ENCODE results near the gene RYR3. TPM values are rescaled to one million over a fixed set of nuclear protein-coding genes. Genes with fewer than 3 reads are reported as not detected.

The RYR3 gene
- total and polyA plus RNA-seq, 5 donors = 0.06 to 0.28 (median 0.09) TPM

DNA sequence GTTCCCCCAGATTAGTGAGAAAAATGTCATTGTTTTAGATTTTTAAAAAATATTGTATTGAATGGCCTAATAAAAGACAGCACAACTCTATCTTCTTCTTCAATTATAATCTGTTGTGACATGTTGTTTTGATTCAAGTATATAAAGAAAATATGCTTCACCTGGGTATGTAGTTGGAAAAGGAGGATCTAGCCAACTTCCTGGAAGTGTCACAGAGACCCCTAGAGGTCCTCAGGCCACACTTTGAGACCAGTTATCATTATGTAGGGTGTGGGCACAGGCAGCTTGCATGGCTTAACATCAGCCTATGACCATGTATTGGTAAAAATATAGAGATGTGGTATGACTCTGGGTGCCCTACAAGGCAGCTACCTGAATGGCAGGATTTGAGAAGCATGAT is 14.7 kb upstream of the RYR3 start:
- no peak overlapping the region for H3K27ac ChIP-seq (ENCODE audit: low read length)
- intact Hi-C loops (cut with DNase I) = loop anchor here in 1 of 4 donors (10.0 kb wide), 1 partner anchor 409 kb away; no protein-coding TSS in a partner anchor
- H3K27me3 ChIP-seq (ENCODE audit: control insufficient read depth, insufficient read depth) = no peaks in the 10 kb centered on the region
- no peak overlapping the region for H3K4me3 ChIP-seq (ENCODE audit: low read length)
- H3K9me3 ChIP-seq (ENCODE audit: control insufficient read depth, low read length) = no peaks in the 10 kb centered on the region
- no peak for ATAC-seq
- no peak for DNase-seq
- no peaks in the 10 kb centered on the region for H3K4me1 ChIP-seq (ENCODE audit: control insufficient read depth, insufficient read depth, low read length)

DNA sequence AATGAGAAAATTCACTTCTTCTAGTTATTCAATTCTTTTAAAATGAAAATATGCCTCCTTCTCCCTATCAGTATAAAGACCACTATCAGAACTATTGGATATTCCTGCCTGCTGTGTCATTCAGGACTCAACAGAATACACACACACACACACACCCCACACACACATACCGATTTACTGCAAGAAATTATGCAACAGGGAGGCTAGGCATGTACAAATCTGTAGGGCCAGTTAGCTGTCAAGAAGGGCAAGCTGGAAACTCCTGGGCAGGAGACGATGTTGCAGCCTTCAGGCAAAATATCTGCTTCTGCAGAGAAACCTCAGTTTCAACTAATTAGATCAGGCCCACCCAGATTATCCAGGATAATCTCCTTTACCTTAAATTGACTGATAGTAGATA is 13.9 kb upstream of the RYR3 start:
- intact Hi-C loops (cut with DNase I) = loop anchor here in 1 of 4 donors (10.0 kb wide), 1 partner anchor 408 kb away; no protein-coding TSS in a partner anchor
- H3K27me3 ChIP-seq (ENCODE audit: control insufficient read depth, insufficient read depth) = no peaks in the 10 kb centered on the region
- ATAC-seq (no peak), DNase-seq (no peak)
- no peak overlapping the region for H3K27ac ChIP-seq (ENCODE audit: low read length)
- no peaks in the 10 kb centered on the region for H3K9me3 ChIP-seq (ENCODE audit: control insufficient read depth, low read length)
- 74% methylated on average over 2 of the region's 2 CpGs for WGBS
- H3K4me3 ChIP-seq (ENCODE audit: low read length) = no peak overlapping the region
- H3K4me1 ChIP-seq (ENCODE audit: control insufficient read depth, insufficient read depth, low read length) = no peaks in the 10 kb centered on the region

DNA sequence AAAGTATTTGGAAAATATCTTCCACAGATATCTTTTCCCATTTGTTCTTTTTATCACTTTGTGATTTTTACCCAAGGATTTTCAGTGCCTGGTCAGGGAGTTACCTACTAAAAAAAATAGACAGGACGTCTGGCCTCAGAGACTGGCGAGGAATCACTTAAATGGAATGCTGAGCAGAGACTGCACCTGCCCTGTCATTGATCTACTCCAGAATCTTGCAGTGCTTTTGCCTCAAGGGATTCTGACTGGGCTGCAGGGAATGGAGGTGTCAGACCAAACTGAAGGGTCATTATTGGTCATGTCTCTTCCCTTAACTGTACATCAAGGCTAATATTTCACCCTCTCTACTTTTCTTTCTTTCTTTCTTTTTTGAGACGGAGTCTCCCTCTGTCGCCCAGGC is 12.1 kb upstream of the RYR3 start:
- no peak overlapping the region for H3K27ac ChIP-seq (ENCODE audit: low read length)
- DNase-seq = no peak
- no peaks in the 10 kb centered on the region for H3K27me3 ChIP-seq (ENCODE audit: control insufficient read depth, insufficient read depth)
- no peaks in the 10 kb centered on the region for H3K9me3 ChIP-seq (ENCODE audit: control insufficient read depth, low read length)
- intact Hi-C loops (cut with DNase I) = loop anchor here in 1 of 4 donors (10.0 kb wide), 1 partner anchor 406 kb away; no protein-coding TSS in a partner anchor
- ATAC-seq = no peak
- WGBS = 80% methylated on average over 4 of the region's 4 CpGs
- H3K4me1 ChIP-seq (ENCODE audit: control insufficient read depth, insufficient read depth, low read length) = no peaks in the 10 kb centered on the region
- no peak overlapping the region for H3K4me3 ChIP-seq (ENCODE audit: low read length)

GRCh38 chr15:33304924-33305323 is 5.8 kb upstream of the RYR3 start:
- Histone ChIP-seq H3K27ac (ENCODE audit: low read length) (no peak overlapping the region), H3K4me3 (ENCODE audit: low read length) (no peak overlapping the region), H3K4me1 (ENCODE audit: control insufficient read depth, insufficient read depth, low read length) (no peaks in the 10 kb centered on the region), H3K9me3 (ENCODE audit: control insufficient read depth, low read length) (no peaks in the 10 kb centered on the region), H3K27me3 (ENCODE audit: control insufficient read depth, insufficient read depth) (no peaks in the 10 kb centered on the region)
- DNase-seq = no peak
- intact Hi-C loops (cut with DNase I) = no loop called here
- 70% methylated on average over 5 of the region's 5 CpGs for WGBS
- no peak for ATAC-seq

DNA sequence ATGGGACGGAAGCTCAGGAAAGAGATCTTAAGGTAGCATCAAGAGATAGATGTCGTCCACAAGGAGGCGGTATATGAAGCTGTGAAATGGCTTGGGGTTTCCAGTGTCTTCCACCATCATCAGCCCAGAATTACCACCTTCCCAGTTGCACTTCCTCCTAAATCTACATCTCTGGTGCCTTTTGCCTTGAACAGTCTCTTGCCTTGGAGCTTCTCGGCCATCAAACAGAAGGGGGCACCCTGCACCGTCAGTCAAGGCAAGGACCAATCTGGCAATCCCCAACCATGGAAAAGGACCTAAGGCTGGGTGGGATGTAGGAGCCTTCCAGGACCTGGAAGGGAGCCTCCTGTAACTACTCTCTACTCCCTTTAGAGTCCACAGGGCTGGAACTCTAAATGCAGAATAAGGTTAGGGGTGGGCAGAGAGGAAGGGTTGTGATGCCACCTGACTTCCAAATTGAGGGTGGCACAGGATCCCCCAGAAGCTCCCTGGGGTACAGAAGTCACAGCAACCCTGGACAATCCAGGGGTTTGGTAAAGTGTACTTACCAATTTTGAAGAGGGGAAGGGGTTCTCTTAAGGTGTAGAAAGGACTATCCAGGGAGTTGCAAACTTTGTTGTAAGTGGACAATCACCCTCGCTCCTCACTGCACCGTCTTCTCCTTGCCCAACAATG is 1.0 kb upstream of the RYR3 start:
- Histone ChIP-seq H3K9me3 (ENCODE audit: control insufficient read depth, low read length) (no peaks in the 10 kb centered on the region), H3K27ac (ENCODE audit: low read length) (no peak overlapping the region), H3K4me3 (ENCODE audit: low read length) (no peak overlapping the region), H3K4me1 (ENCODE audit: control insufficient read depth, insufficient read depth, low read length) (no peaks in the 10 kb centered on the region), H3K27me3 (ENCODE audit: control insufficient read depth, insufficient read depth) (peaks cover 3% of the 10 kb centered on the region)
- intact Hi-C loops (cut with DNase I) = no loop called here
- peak in 1 of 2 donors; percentile 51 for ATAC-seq
- no peak for DNase-seq
- 43% methylated on average over 7 of the region's 7 CpGs for WGBS

DNA sequence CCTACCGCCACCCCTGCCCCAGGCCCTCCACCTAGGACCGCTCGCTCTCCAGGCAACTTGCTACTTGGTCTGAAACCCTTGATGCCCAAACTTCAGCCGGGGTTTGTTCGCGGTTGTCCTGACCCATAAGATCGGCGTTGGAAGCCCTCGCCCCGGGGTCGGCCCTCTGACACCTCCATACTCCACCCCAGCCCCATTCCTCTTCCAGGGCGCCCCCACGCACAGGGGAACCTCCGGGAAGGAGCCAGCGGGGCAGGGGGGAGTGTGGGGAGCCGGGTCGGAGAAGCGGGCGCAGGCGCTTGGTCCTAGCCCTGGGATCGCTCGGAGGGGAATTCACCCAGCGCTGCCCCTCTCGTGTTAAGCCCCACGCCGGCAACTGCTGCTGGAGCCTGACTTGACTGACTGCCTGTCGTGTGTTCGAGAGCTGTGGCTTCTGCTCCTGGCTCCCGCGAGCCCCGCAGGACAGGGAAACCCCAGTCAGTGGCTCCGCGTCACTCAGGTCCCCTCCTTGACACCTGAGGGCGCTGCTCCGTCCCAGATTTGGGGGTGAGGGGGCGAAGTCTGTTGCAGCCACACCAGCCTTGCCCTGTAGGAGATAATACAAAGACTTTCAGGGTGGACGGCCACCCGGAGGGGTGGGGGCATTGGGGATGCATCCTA is 675 bp downstream of the RYR3 start:
- Histone ChIP-seq H3K27me3 (ENCODE audit: control insufficient read depth, insufficient read depth) (peaks cover 3% of the 10 kb centered on the region), H3K27ac (ENCODE audit: low read length) (no peak overlapping the region), H3K4me1 (ENCODE audit: control insufficient read depth, insufficient read depth, low read length) (no peaks in the 10 kb centered on the region), H3K4me3 (ENCODE audit: low read length) (peak overlapping the region; percentile 18), H3K9me3 (ENCODE audit: control insufficient read depth, low read length) (no peaks in the 10 kb centered on the region)
- 2% methylated on average over 38 of the region's 38 CpGs for WGBS
- intact Hi-C loops (cut with DNase I) = no loop called here
- ATAC-seq (peak in 1 of 2 donors; percentile 28), DNase-seq (no peak)

DNA sequence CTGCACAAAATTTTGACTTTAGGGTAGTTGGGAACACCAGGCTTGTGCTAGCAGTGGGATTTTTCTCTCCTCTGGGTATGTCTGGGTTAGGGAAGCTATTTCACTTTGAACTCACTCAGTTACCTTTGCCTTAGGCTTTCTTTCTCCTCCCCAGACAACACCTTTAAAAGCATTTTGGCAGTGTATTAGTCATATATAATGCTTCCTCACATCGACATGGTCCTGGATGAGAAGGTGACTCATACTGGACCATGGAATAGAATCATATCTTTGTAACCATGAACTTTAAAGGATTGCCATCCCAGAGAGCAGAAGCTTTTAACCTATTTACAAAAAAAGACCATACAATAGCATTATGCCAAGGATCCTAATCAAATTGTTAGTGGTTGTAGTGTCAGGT is 2.7 kb downstream of the RYR3 start:
- Histone ChIP-seq H3K9me3 (ENCODE audit: control insufficient read depth, low read length) (no peaks in the 10 kb centered on the region), H3K4me1 (ENCODE audit: control insufficient read depth, insufficient read depth, low read length) (no peaks in the 10 kb centered on the region), H3K27me3 (ENCODE audit: control insufficient read depth, insufficient read depth) (peaks cover 3% of the 10 kb centered on the region), H3K27ac (ENCODE audit: low read length) (no peak overlapping the region), H3K4me3 (ENCODE audit: low read length) (no peak overlapping the region)
- ATAC-seq (no peak), DNase-seq (no peak)
- intact Hi-C loops (cut with DNase I) = no loop called here
- WGBS = 72% methylated on average over 1 of the region's 1 CpG

DNA sequence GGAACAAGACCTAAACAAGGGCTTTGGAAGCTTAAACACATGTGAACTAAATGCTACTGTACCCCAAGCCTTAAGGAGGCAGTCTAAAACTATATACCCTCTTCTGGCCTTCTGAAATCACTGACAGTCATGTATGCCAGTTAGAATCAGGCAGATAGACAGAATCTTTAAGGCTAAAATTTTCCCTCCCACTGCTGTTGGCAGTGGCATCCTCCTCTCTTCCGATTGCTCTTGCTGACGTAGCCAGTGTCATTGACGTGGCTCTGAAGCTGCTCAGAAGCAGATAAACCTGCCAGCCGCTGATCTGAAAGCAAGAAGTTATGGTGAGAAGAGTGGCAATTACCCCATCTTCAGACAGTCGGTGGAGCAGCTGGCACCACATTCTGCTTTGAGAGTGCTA is 3.3 kb downstream of the RYR3 start:
- Histone ChIP-seq H3K27me3 (ENCODE audit: control insufficient read depth, insufficient read depth) (peaks cover 3% of the 10 kb centered on the region), H3K9me3 (ENCODE audit: control insufficient read depth, low read length) (no peaks in the 10 kb centered on the region), H3K4me3 (ENCODE audit: low read length) (no peak overlapping the region), H3K4me1 (ENCODE audit: control insufficient read depth, insufficient read depth, low read length) (no peaks in the 10 kb centered on the region), H3K27ac (ENCODE audit: low read length) (no peak overlapping the region)
- intact Hi-C loops (cut with DNase I) = no loop called here
- ATAC-seq (no peak), DNase-seq (no peak)
- 51% methylated on average over 5 of the region's 5 CpGs for WGBS

- Histone ChIP-seq H3K4me3 (ENCODE audit: low read length) (no peak overlapping the region), H3K9me3 (ENCODE audit: control insufficient read depth, low read length) (no peaks in the 10 kb centered on the region), H3K4me1 (ENCODE audit: control insufficient read depth, insufficient read depth, low read length) (no peaks in the 10 kb centered on the region), H3K27ac (ENCODE audit: low read length) (no peak overlapping the region), H3K27me3 (ENCODE audit: control insufficient read depth, insufficient read depth) (peaks cover 3% of the 10 kb centered on the region)
- DNase-seq (no peak), ATAC-seq (no peak)
- 86% methylated on average over 7 of the region's 7 CpGs for WGBS
- intact Hi-C loops (cut with DNase I) = no loop called here
Observed at GRCh38 chr15:33315044-33315443, 4.3 kb downstream of the RYR3 start.

DNA sequence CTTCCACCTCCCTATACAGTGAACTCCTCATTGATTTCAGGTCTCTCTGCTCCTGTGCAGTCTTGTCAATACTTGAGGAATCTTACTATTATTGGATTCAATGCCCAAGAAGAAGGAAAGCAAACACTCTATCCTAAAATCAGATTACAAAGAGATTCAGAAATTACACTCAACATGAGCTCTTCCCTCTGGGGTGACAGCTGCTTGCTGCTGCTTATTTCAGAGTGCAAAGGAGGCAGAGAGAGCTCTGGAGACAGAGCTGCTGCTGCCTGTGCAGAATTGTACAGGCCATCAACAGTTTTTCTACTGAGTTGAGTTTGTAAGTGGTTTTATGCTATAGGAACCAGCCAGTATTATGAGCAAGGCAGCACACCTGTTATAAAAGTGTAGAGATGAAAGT is 7.1 kb downstream of the RYR3 start:
- H3K27ac ChIP-seq (ENCODE audit: low read length) = no peak overlapping the region
- DNase-seq (no peak), ATAC-seq (no peak)
- H3K27me3 ChIP-seq (ENCODE audit: control insufficient read depth, insufficient read depth) = no peaks in the 10 kb centered on the region
- no peaks in the 10 kb centered on the region for H3K4me1 ChIP-seq (ENCODE audit: control insufficient read depth, insufficient read depth, low read length)
- H3K9me3 ChIP-seq (ENCODE audit: control insufficient read depth, low read length) = no peaks in the 10 kb centered on the region
- H3K4me3 ChIP-seq (ENCODE audit: low read length) = no peak overlapping the region
- intact Hi-C loops (cut with DNase I) = no loop called here

DNA sequence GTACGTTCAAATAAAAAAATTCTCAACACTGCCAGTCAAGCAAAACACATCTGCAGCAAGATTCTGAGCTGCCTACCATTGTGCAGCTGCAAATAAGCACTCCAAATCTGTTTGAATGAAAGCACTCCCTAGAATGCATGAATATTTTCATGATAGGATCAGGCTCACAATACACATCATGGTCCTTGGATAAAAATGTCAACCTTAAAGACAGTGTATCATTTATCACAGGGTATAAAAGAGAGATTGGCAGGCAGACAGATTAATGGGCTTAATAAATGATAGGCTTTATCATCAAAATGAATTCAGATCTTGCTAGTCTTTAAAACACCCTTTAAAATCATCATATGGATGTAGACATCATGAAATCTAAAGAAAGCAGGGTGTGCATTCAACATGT is 9.2 kb downstream of the RYR3 start:
- Histone ChIP-seq H3K27ac (ENCODE audit: low read length) (no peak overlapping the region), H3K27me3 (ENCODE audit: control insufficient read depth, insufficient read depth) (no peaks in the 10 kb centered on the region), H3K9me3 (ENCODE audit: control insufficient read depth, low read length) (no peaks in the 10 kb centered on the region), H3K4me3 (ENCODE audit: low read length) (no peak overlapping the region), H3K4me1 (ENCODE audit: control insufficient read depth, insufficient read depth, low read length) (no peaks in the 10 kb centered on the region)
- ATAC-seq = no peak
- intact Hi-C loops (cut with DNase I) = no loop called here
- no peak for DNase-seq
- WGBS = 81% methylated on average over 1 of the region's 1 CpG

Data from right cardiac atrium (tissue), 5 donors.